Pons (tissue), 1 donor: ENCODE results near the gene PRR14L.

Experiments used
- DNase-seq: peaks from one replicate; pipeline ENCODE4 v3.0.0-alpha.2; 2016; ENCODE audit warnings: low spot score

Gene PRR14L

DNA sequence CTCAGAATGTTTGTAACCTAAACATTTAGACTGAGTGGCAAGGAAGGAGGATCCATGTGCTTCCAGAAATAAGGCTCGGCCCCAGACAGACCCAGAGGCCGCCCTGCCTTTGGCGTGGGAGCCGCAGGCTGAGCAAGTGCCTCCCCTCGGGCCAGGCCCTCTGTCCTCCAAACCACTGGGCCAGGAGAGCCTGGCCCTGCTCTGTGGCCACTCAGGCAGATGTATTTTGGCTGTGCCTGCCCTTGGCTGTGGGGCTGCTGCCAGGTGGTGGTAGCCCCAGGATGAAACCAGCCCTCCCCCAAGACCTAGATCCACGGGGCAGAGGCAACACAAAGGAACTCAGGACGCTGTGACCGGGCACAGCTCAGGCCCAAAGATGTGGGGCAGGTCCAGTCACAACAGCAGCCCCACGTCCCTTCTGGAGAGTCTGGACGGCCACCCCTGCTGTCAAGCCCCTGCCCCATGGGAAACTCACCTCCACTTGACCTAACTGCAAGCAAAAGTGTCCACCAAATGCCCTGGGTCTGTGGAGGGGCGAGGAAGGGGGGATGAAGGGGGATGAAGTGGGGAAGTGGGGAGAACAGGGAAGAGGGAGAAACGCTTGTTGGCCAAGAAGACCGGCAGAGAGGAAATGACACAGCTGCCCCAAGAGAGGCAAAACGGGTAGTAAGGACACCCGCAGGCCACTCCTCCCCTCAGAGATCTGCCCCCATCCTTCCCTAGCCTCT, 111.9 kb downstream of the PRR14L start:
- peak; percentile 60 for DNase-seq

DNA sequence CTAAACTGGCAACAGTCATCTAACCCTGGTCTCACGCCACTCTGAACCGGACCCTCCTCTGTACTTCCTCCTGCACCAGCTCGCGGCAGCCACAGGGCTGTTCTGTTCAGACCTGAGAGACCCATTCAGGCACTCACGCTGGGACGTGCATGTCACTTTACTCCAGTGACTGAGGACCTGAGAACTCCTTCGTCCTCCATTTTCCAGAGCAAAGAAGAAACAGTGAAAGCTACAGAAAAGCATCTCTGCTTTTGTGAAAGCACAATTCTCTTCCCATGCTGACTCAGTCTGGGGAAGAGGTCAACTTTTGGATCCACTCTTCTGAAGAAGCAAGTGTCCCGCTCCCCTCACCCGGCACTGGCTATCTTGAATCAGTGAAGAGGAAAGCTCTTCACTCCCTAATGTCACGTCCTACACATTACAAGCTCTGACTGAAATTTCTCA, 112.5 kb downstream of the PRR14L start:
- peak; percentile 19 for DNase-seq

DNA sequence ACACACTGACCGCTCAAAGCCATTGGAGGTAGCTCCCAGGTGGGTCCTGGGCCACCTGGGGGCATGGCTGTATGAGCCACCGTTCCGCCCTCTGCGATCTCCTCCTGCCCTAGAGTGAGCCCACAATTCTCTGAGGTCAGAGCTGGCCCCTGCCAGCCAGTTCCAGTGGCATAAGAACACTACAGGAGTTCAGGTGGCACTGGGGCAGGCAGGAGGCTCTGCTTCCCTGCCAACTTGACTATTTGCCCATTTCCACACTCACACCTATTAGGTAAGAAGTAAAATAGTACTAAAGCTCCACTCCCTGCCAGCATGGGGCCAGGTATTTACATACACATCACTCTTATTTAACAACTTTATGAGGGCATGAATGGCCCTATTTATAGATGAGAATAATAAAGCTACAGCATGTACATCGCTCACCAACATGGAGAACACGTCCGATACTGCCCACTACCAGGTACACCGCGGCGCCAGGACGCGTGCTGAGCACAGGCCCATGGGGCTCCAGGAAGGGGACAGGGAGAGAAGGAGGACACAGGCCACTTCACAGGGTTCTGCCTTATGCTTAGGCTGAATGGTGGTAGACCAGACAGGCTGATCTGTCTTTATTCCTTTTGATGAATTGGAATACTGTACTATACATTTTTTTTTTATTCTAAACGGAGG, 114.2 kb downstream of the PRR14L start:
- DNase-seq, result no peak

DNA sequence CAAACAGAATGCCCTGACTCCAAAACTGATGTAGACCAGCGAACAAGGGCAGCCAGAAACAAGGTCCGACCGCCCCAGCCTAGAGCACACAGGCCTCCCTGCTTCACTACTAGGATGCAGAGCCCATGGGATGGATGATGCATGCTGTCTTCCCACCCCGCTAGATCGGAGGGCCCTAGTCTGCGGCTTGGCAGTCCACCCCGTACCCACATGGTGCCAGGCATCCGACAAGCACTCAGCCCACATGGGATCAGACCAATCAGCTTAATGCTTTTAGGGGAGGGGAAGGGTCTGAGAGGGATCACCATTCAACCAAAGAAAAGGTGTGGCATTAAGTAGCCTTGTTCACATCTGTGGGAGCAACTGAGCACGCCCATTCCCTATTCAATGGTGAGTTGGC, 118.5 kb downstream of the PRR14L start:
- DNase-seq, result no peak
